ENCODE data around the gene CCDC92.
A peak's percentile ranks its signal among the peaks of the same experiment; 100 is the strongest.

The CCDC92 gene

DNA sequence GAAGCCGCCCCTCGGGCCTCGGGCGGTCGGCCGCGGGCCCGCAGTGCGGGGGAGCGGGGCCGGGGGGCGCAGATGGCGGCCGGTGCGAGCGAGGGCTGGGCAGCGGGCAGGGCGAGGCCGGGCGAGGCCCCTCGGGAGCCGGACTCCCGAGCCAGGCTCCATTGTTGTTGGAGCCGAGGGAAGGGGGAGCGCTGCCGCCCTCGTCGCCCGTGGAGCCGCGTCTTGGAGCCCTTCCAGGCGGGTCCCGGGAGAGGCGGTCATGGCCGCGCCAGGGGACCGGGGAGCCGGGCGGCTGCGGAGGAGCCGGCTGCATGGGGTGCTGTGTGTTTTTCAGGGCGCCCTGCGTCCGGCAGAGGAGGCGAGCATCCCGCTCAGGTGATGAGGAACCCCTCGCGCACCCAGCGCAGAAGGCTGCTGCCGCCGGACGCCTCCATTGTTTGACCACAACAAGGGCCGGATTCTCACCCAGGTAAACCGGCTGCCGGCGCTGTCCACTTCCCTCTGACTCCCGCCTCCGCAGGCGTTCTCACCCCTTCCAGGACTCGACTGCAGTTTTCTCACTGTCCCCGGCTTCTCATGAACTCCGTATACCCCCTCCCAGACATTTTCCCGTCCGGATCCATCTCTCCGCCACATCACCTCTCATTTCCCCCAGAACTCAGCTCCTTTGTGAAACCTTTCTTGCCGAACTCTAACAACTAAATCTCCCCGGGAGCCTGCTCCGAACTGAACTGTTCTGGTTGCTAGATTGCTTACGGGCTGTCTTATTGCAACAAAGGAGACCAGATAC, 1.1 kb upstream of the CCDC92 start:
- no peak for DNase-seq

DNA sequence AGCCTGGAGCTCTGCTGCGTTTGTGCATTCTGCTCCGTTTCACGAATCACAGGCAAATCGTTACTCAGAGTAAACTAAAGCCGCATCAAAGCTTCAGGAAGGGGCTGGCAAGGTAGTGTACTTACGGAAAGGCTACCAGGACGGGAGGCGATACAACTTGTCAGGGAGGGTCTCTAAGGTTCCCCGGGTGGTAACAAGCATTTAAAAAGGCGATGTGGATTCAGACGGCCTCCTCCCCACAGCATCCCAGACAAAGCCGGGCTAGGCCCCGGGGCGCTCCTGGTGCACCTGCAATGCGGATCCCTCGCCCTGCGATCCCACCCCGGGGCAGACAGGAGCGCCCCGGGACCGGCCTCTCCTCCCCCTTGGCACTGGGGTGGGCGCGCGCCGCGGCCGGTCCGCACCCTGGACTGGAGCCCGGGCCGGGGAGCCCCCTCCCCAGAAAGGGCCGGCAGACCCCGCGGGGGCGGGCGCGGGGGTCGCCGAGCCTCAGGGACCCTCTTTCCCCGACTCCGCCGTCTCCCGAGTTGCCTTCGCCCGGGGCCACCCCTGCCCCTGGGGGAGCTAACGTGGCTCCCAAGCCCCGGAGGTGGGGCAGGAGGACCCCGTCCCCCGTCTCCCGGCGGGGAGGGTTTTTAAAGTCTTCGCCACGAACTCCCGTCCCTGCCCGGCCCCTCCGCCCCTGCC, 718 bp downstream of the CCDC92 start:
- no peak for DNase-seq

DNA sequence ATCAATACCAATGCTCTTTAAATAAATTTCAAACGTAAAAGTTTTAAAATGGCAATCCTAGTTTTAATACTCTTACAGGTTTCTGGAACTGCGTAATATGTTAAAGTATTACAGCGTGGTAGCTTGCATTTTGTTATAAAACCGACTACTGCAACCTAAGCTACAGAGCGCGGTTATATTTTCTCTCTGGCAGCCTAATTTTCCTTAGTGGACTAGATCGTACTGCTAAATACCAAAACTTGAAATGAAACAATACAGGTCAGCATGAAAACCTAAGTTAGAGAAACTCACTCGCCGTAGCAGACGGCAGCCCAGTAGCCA, 1.2 kb downstream of the CCDC92 start:
- no peak for DNase-seq

DNA sequence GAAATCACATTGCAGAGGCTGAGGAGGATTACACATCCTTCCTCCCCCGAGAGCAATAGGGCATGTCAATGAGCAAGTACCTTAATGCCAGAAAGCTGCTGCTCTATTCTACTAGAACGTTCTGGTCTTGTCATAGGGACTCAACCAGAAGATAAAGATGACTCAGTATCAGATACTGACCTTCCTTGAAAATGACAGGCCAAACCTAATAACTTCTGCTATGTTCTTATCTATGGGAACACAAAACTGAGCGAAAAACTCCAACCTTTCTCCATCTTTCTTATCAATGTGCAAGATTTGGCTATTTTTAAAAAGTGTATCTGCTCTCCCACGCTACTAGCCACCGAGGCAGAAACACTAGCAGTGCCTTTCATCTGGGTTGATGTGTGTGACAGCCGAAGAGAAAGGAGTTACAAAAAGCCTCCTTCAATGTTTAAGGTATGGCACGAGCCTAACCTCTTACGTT, 5.5 kb downstream of the CCDC92 start:
- DNase-seq: no peak

DNA sequence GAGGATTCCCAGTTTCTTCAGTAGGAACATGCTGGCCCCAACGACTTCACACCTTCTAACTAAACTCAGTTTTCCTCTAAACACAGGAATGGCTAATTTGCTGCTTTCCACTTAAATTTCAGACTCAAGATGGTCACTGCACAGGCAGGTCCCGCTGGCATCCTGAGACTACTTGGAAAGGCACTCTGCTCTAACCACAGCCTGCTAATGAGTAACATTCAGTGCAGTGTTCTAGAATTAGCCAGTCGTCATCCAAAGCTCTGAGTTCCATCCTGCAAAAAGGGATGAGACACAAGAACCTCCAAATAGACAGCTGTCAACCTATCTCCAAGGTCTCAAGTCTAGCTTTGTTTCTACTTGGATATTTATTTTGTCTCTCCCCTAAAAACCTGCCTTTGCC, 6.0 kb downstream of the CCDC92 start:
- peak; percentile 37 for DNase-seq

DNA sequence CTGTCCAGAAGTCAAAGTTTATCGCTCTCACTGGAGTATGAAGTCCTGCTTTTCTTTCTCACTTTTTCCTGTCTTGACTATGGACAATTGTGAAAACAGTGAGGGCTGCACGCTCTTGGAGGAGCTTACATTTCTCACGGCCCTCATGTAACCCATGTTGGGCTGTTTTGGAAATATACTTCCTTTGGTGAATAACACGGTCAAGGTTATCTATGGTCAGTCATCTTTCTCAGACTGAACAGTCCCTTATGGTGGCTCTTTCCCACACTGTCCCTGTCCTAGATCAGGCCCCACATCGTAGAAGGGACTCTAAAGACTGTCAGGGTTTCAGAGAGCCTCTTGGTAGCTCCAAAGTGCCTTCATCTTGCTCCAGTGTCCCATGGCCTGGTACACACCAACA, 7.2 kb downstream of the CCDC92 start:
- no peak for DNase-seq

DNA sequence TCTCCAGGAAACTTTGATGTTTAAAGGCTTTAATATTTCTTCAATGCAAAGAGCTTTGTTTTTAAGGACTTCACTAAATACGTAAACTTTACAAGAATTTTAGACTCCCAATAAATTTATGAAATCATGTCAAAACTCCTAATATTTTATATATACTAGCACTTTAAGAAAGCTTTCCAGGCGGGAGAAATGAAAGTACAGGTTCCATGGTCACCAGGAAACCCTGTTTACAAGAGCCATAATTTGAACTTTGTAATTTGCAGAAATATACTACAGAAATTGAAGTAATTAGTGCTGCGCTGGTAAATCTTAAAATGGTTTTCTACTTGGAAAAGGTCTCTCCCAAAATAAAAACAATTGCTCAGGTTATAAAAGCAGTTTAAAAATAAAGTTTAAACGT, 8.8 kb downstream of the CCDC92 start:
- DNase-seq: no peak

DNA sequence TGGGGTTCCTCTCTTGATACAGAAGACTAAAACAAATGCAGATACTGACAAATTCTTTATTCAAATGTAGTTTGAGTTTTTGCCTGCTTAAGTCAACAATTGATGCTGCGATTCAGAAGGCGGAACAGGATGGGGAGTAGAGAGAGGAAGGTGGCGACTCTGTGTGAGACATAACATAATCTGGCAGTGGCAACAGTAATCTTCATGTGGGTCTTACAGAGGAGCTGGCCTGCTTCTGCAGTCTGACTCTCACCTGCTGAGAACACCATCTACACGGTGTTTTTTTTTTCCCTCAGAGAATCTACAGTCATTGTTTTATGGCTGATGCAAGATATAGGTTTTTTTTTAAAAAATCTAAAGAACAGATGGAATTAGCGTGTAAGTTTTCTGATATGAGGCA, 10.1 kb downstream of the CCDC92 start:
- no peak for DNase-seq

DNA sequence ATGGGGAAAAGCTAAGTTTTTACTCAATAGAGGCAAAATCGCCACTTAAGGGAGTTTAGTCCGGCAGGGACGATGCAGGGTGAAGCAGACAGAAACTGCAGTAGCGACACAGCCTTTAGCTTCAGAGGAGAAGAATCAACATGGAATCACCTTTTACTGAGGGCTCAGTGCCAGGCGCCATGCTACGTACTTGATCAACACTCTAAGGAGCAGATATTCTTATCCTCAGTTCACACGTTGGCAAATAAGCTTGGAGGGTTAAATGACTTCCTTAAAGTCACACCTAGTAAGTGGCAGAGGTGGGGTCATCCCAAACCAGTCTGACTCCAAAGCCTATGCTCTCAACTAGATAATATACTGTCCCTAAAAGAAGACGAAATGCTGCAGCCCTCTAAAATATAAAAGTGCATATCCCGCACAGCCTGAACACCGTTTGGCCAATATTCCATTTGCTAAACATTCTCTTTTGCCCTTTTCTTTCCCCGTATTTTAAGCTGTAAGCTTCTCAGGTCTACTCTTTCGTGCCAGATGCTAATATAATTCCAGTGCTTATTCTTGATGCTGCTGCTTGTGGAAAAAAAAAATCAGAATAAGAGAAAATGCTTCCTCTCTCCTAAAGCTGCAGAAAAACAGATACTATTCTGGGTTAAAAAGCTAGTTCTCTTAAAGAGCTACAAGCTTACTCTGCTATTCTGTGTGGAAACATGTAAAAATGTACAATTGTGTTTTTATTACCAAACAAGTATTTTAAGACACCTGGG, 10.9 kb downstream of the CCDC92 start:
- DNase-seq: no peak

DNA sequence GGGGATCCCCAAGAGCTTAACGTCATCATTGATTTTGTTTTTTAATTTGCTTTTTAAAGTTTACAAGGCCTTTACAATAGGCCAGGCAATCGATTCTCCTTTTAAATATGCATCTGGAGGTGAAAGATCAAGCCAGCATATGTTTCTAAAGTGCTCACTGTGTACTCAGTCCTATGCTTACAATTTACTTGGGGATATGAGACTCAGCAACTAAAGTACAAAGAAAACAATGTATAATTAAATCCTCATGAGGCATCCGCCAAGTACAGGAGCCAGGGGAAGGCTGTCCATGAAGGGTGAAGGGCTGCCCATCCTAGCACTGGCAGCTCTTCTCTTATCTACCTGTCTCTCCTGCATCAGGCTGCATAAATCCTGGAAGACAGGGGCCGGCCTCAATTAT, 11.8 kb downstream of the CCDC92 start:
- DNase-seq: no peak

DNA sequence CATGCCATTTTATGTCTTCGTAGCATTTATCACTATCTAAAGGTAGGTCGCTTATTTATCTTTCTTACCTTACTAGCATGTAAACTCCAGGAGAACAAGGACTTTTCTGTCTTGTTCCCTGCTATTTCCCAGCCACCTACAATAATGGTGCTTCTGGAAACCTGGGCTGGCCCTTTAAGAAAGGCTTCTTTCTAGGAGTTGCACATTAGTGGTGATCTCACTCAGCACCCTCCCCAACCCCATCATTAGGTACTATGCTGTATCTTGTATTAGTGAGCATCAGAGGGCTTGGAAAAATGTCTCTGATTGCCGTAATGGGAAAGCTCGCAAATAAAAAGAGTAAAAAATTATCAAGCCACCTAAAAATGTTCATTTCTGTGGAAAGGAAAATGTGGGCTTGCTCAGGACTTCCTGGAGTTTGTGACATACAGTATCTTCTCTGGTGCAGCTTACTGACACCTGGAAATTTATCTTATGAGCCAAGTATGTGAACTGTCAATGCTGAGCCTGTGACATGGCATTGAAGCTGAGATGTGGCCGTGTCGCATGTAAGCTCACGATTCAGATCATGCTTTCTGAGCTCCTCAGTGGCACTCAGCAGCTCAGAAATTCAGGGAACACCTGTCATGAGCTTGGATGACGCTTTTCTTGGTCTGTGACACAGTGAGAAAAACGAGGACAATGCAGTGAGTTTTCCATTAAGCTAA, 12.4 kb downstream of the CCDC92 start:
- DNase-seq: no peak

DNA sequence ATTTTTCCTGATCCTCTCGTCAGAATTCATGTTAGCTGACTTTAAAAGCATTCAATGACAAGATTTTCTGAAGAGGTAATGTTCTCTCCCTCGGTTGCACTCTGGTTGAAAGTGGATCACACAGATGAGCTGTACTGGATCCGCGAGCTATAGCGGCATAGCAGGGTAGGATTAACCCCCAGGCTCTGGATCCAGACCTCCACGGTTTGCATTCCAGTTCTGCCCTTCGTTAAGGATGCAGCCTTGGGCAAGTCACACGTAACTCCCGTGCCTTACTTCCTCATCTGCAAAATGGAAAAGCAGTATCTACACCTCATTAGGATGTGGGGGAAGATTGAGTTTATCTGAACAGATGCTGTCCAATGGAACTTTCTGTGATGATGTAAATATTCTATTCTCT, 13.8 kb downstream of the CCDC92 start:
- DNase-seq: no peak

DNA sequence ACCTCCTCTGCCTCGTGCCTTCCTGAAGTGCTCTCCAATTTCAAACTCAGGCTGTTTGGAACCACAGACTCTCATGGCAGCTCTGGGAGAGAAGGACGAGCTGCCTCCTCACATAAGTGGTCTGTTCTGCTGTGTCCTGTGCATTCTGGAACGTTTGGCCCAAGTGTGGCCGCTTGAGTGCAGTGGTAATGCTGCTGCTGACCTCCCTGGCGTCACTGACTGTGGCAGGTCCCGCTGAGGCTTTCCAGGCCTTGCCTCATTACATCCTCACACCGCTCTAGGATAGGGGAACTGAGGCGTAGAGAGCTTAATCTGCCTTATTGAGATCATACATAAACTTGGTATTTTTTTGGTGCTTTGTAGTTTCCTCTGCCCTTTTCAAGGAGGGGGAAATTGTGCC, 14.2 kb downstream of the CCDC92 start:
- DNase-seq: no peak

DNA sequence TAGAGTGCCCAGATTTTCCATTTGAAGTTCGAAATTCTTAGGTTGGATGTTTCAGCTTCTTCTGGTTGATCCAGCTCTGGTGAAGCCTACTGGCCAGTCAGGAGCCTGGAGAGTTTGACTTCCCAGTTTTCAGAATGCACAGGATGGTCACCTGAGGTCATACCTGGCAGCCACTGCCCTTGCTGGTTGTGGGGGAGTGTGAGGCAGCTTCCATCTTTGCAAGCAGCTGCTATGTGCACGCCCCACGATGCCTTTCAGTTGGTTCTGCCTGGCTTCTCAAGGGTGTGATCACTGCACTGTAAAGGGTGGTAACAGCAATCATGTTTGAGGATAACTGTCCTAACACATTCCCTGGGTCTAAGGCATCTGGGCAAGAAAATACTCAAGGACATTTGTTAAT, 15.4 kb downstream of the CCDC92 start:
- no peak for DNase-seq

DNA sequence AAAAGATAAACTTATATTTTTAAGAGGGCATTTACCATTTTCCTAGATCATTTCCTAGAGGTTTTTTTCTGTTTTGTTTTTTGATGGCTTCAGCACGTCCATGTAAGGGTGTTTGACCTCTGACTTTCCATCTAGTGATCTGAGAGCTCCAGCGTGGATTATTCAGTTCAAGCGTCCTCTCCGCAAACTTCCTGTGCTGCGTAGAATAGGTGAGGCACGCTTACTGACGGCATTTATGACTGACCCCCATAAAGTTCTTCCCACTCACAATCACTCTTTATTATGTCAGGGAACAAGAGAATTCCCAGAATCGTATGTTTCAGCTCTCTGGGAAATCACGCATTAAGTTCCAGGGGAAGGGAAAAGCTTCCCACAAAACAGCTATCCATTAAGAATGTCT, 16.4 kb downstream of the CCDC92 start:
- no peak for DNase-seq

DNA sequence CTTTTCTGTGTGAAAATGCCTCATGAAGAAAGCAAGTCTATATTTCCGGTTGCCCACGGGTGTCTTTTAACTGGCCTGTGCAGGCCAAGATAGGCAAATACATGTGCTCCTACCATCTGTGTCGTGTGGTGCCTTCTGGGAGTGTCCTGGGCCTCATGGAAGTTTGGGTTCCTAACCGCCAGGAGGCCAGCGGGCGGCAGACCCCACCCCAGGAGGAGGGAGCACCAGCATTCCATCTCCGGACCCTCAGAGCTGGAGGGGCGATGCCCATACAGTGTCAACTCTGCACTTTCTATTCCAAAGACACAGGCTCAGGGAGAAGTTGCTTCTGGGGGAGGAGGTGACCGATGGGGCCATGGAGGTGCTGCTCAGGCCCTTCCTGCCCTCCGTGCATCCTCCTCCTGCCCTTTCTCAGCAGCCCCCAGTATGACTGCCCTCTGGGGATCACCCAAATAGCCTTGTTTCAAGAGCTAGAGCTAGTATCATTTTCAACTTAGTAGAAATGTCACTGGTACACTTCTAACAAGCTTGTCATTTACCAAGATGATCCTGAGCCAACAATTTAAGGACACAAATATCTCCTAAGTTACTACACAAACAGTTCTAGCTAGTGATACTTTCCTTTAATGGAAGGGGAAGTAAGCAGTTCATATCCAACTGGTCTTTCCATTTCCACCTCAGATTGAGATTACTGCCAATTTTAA, 17.8 kb downstream of the CCDC92 start:
- DNase-seq: no peak

DNA sequence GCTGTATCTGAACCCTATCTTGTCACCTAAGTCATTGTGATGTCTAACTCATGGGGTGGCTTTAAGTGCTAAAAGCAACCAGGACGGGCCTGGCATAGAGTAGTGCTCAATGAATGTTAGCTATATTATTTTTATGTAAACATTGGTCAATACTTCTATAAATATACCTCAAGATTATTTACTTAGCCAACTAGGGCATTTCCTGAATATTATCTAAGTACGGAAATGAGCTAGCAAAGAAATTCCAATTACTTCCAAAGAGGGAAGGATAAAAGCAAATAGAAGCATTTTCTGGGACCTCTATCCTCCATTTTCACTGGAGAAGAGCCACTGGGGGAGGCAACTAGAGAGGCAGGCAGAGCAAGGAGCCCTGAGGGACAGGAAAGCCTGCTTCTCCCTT, 20.6 kb downstream of the CCDC92 start:
- no peak for DNase-seq

DNA sequence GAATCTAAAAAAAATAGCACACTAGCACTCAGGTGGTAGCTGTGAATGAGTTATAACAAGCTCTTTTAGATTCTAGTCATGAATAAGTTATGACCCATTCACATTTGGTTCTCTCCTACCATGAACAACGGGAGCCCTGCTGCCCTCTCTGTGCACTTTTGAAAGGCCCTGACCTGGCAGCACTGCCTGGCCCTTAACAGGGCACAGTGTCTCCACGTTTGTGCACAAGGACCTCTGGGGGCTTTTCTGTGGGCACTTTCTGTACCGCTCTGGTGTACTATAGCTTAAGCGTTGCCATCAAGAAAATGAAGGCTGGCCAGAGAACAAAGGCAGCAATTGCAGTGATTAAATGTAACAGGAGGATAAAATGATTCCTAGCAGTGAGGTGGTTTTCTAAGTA, 21.2 kb downstream of the CCDC92 start:
- DNase-seq: no peak

DNA sequence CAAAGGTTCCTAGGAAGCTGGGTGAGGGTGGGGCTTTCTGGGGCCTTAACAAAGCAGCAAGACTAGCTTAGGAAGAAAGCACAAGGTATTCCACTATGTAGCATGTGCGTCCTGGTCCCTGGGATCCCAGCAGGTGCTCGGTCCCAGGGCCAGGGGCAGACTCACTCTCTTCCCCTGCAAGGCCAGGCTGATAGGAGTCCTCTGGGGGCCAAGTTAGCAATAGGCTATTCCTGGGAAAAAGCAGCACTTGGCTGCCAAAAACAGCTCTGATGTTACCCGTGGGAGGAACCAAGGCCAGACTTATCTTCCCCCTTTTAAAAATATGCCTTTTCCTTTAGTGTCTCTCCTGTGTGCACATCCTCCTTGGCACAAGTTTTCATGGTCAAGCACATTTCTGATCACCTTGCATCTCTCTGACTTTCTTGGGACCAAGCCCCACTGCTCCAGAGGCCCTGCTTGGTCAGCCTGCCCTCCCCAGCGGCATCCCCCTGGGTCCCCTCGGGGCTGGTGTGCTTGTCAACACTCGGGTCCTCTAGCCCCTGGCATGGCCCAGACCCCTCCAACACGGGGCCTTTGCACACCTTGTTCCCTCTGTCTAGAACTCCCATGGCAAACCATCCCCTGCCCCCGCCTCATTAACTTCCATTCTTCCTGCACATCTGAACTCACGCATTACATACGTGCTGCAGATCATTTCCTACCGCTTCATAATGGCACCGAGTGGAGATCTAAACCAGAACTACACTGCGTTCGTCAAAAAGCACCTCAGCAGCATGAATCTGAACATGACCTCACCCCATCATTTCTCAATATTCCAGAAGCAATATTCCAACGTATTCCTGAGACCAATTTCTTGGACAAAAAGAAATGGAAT, 21.9 kb downstream of the CCDC92 start:
- DNase-seq: no peak

DNA sequence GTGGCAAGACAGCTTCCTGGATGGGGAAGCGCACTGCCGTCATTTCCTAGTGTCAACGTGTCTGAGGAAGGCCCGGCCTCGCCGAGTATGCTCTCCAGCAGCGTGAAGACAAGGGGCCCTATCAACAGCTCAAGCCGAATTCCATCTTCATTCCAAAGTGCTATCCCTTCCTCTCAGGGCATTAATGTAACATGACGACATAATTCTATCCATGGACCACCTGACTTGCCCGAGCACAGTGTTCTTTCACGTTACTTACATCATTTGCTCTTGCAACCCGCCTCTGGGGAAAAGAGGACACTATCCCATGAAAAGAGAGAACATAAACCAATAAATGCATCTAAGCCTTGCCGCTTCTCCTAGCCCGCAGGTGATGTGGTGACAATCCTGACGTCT, 22.9 kb downstream of the CCDC92 start:
- no peak for DNase-seq

Measured in amniotic stem cell (primary cell).